Erythroblast (primary cell): ENCODE measurements around the gene FES.
"Not testable (repeated sequence)": the region's sequence is repeated elsewhere in the genome, so short reads cannot be mapped to it uniquely, and the experiment has no call there.

Experiments
- GATA1 ChIP-seq: IDR thresholded peaks from 2 replicates; pipeline ENCODE4 v1.6.1; 2011; ENCODE audit warnings: low read depth, mild to moderate bottlenecking, control low read depth, low read length, moderate library complexity
- POLR2A ChIP-seq: IDR thresholded peaks from 2 replicates; pipeline ENCODE4 v1.6.1; 2011; ENCODE audit warnings: mild to moderate bottlenecking, low read length

- peak; percentile 32 for TF ChIP-seq POLR2A
- TF ChIP-seq GATA1, result not testable (repeated sequence)
Observed at GRCh38 chr15:90922712-90923322, 38.5 kb downstream of the FES start.
